B cell (primary cell): ENCODE results near the gene PBX1. TPM values are rescaled to one million over a fixed set of nuclear protein-coding genes. Genes with fewer than 3 reads are reported as not detected.

Experiments
- ATAC-seq: fragments of 200-7000 bp; cut with Tn5 transposase; one replicate; pipeline ENCODE4 v1.10.0; 2021; ENCODE audit warnings: low read depth, mild to moderate bottlenecking, moderate number of reproducible peaks, moderate library complexity
- CTCF ChIA-PET: fragments of 350-600 bp; sonication (Branson Sonifier 250); formaldehyde crosslinking; loops from one replicate; lab custom pipeline; 2021; ENCODE audit warnings: antibody characterized with exemption, inconsistent platforms; lab: Charles Lee
- POLR2A ChIA-PET: fragments of 350-600 bp; sonication (Branson Sonifier 250); formaldehyde crosslinking; loops from one replicate; lab custom pipeline; 2021; ENCODE audit warnings: antibody characterized with exemption; lab: Charles Lee
- DNase-seq: peaks from one replicate; pipeline ENCODE4 v3.0.0; 2013
- H2AFZ ChIP-seq: 2 replicates; pipeline ENCODE4 v1.6.1; 2012; ENCODE audit warnings: mild to moderate bottlenecking, low read depth, low read length; ENCODE audit not compliant: insufficient read depth, poor library complexity, severe bottlenecking
- H3K27ac ChIP-seq, 2 donors: 1 replicate in 1 of 2; 2 replicates in 1 of 2; pipeline ENCODE4 v1.5.1; 2012 to 2013; ENCODE audit warnings: low read length in 2 of 2, mild to moderate bottlenecking in 2 of 2, moderate library complexity in 1 of 2
- H3K27me3 ChIP-seq, 4 experiments: fragments of 200-600 bp in 1 of 4; sonication (generic) in 1 of 4; replicated peaks in 1 of 4; 1 replicate in 2 of 4; 2 replicates in 2 of 4; pipeline versions ENCODE4 v1.6.1 to v1.7.0; 2013 to 2016; ENCODE audit warnings: low read length in 3 of 4, mild to moderate bottlenecking in 2 of 4, mixed read lengths in 1 of 4, moderate library complexity in 1 of 4; ENCODE audit not compliant: insufficient read depth in 4 of 4, control insufficient read depth in 3 of 4; ENCODE audit errors: control extremely low read depth in 1 of 4
- H3K36me3 ChIP-seq, 2 experiments: replicated peaks in 1 of 2; 1 replicate in 1 of 2; 2 replicates in 1 of 2; pipeline versions ENCODE4 v1.6.1 to v1.7.1; 2013; ENCODE audit warnings: low read length in 1 of 2; ENCODE audit not compliant: insufficient read depth in 2 of 2, control insufficient read depth in 1 of 2; ENCODE audit errors: control extremely low read depth in 1 of 2, extremely low read depth in 1 of 2
- H3K4me1 ChIP-seq, 2 donors: fragments of 200-600 bp in 1 of 2; sonication (generic) in 1 of 2; 1 replicate in 1 of 2; 2 replicates in 1 of 2; pipeline versions ENCODE4 v1.5.1 to v1.6.1; 2013 to 2017; ENCODE audit warnings: low read length in 2 of 2; ENCODE audit not compliant: control insufficient read depth in 2 of 2, insufficient read depth in 2 of 2
- H3K4me2 ChIP-seq: replicated peaks from 2 replicates; pipeline ENCODE3; 2012; ENCODE audit warnings: mild to moderate bottlenecking, low read depth, low read length; ENCODE audit not compliant: poor library complexity, severe bottlenecking
- H3K4me3 ChIP-seq, 5 experiments: fragments of 200-600 bp in 1 of 5; sonication (generic) in 1 of 5; 1 replicate in 3 of 5; 2 replicates in 2 of 5; pipeline versions ENCODE4 v1.5.1 to v1.7.0; 2011 to 2016; ENCODE audit warnings: low read length in 4 of 5, mild to moderate bottlenecking in 4 of 5, low read depth in 2 of 5, control low read depth in 1 of 5, moderate library complexity in 1 of 5; ENCODE audit not compliant: insufficient read depth in 1 of 5; ENCODE audit errors: control extremely low read depth in 1 of 5, extremely low read depth in 1 of 5
- H3K79me2 ChIP-seq: fragments of 200-600 bp; sonication (generic); one replicate; pipeline ENCODE4 v1.6.0; 2016; ENCODE audit warnings: low read length; ENCODE audit not compliant: control insufficient read depth, insufficient read depth
- H3K9ac ChIP-seq: fragments of 200-600 bp; sonication (generic); 2 replicates; pipeline ENCODE4 v1.6.1; 2017; ENCODE audit warnings: mild to moderate bottlenecking, low read length, moderate library complexity
- H3K9me3 ChIP-seq, 3 donors: one replicate each; pipeline versions ENCODE4 v1.6.1 to v1.7.1; 2013; ENCODE audit warnings: low read length in 2 of 3; ENCODE audit not compliant: control insufficient read depth in 2 of 3, insufficient read depth in 1 of 3; ENCODE audit errors: control extremely low read depth in 1 of 3
- H4K20me1 ChIP-seq: 2 replicates; pipeline ENCODE4 v1.6.0; 2012; ENCODE audit warnings: mild to moderate bottlenecking, low read length; ENCODE audit not compliant: insufficient read depth, control insufficient read depth, poor library complexity, severe bottlenecking
- H3K27ac Mint-ChIP-seq: one replicate; pipeline ENCODE4 v1.8.0; 2021; ENCODE audit warnings: mixed read lengths
- H3K27me3 Mint-ChIP-seq: one replicate; pipeline ENCODE4 v1.8.0; 2021; ENCODE audit warnings: mixed read lengths
- H3K4me1 Mint-ChIP-seq: one replicate; pipeline ENCODE4 v1.8.0; 2021; ENCODE audit warnings: mixed read lengths
- H3K4me3 Mint-ChIP-seq: one replicate; pipeline ENCODE4 v1.8.0; 2021; ENCODE audit warnings: mixed read lengths
- H3K9me3 Mint-ChIP-seq: one replicate; pipeline ENCODE4 v1.8.0; 2022; ENCODE audit warnings: mixed read lengths; ENCODE audit not compliant: insufficient read depth
- CTCF ChIP-seq: fragments of 200-600 bp; IDR thresholded peaks from one replicate; pipeline ENCODE4 v1.8.0; 2022; ENCODE audit warnings: antibody characterized with exemption, mild to moderate bottlenecking
- EZH2 ChIP-seq: IDR thresholded peaks from 2 replicates; pipeline ENCODE4 v1.6.1; 2012; ENCODE audit warnings: borderline replicate concordance, low read depth, mild to moderate bottlenecking, moderate library complexity, low read length; ENCODE audit not compliant: insufficient read depth, poor library complexity, severe bottlenecking
- WGBS: methylation state at CpG from one replicate; pipeline ENCODE4 v1.1.5; 2013; ENCODE audit warnings: missing lambda C conversion rate; ENCODE audit not compliant: insufficient coverage; 5-methylcytosine and 5-hydroxymethylcytosine counted together
- intact Hi-C: fragments of 100-400 bp; cut with micrococcal nuclease; formaldehyde crosslinking; loops from one replicate; pipeline ENCODE4 v1.10.0; 2022
- polyA plus RNA-seq: library from polyadenylated mRNA; depleted of rRNA; stranded (reverse); fragments of >200 nt; gene quantifications from 2 replicates; pipeline ENCODE4 v1.2.3, GENCODE V29; 2012
- total RNA-seq, 2 donors: library from RNA; stranded (reverse); fragments of 120-200 nt in 1 of 2; gene quantifications; 1 replicate in 1 of 2; 2 replicates in 1 of 2; pipeline versions ENCODE4 v1.2.3 to v1.2.4, GENCODE V29; 2013 to 2022

Gene PBX1
- total and polyA plus RNA-seq, 2 donors (not counting 1 experiment from before 2014, with no cell fraction given), result 0.32 TPM; not detected in 1

DNA sequence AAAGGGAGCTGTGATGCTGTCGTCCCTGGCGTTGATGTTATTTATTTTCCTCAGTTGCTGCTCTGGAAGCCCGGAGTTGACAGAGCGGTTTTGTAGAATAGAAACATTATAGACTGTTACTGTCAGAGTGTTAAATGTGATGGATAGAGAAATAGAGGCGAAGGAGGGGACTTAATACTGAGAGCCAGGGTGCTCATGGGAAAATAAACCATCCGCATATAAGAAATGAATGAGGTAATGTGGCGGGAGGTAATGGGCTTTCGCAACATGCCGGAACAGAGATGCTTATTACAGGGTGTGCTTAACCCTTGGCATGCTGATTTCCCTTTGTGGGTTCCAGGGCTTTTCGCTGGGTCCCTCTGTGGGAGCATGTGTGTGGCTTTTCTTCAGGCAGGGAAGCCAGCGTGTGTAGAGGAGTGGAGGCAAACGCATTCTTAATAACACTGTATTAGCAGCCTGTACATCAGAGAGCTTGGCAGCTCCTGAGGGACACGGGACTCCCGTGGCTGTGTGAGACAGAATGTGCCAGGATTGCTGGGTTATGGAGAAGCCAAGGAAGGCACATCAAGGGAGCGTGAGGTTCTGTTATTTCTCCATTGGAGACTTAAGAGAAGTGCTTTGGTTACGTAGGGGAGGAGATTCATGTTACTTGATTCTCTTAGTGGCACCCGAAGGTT is 141.0 kb downstream of the PBX1 start:
- Histone ChIP-seq H3K9me3 (no peaks in the 10 kb centered on the region), H3K4me1 (no peaks in the 10 kb centered on the region), H3K27ac (no peak overlapping the region), H3K79me2 (no peaks in the 10 kb centered on the region), H3K4me2 (no peak overlapping the region), H3K36me3 (no peaks in the 10 kb centered on the region), H2AFZ (no peak overlapping the region), H3K27me3 (no peaks in the 10 kb centered on the region), H3K4me3 (no peak overlapping the region), H3K9ac (no peak overlapping the region), H4K20me1 (no peaks in the 10 kb centered on the region)
- H3K9me3 Mint-ChIP-seq, result no peaks in the 10 kb centered on the region
- ChIA-PET POLR2A (no interaction called here), CTCF (no interaction called here)
- H3K27me3 Mint-ChIP-seq, result no peaks in the 10 kb centered on the region
- DNase-seq, result no peak
- ATAC-seq, result no peak
- no peak overlapping the region for H3K27ac Mint-ChIP-seq
- intact Hi-C loops, result no loop called here
- WGBS, result 92% methylated on average over 13 of the region's 17 CpGs
- TF ChIP-seq CTCF (no peak), EZH2 (no peak)
- H3K4me1 Mint-ChIP-seq, result no peaks in the 10 kb centered on the region
- no peak overlapping the region for H3K4me3 Mint-ChIP-seq

- H3K27ac ChIP-seq, result no peak overlapping the region
- H3K4me3 Mint-ChIP-seq, result no peak overlapping the region
- H4K20me1 ChIP-seq, result no peaks in the 10 kb centered on the region
- no peak overlapping the region for H3K9ac ChIP-seq
- WGBS, result no CpG with 5 or more reads among the region's 2 CpGs
- CTCF ChIA-PET, result no interaction called here
- H3K9me3 Mint-ChIP-seq, result no peaks in the 10 kb centered on the region
- intact Hi-C loops, result no loop called here
- POLR2A ChIA-PET, result no interaction called here
- no peak overlapping the region for H3K4me2 ChIP-seq
- no peak overlapping the region for H3K4me3 ChIP-seq
- DNase-seq (no peak), ATAC-seq (no peak)
- no peaks in the 10 kb centered on the region for H3K27me3 ChIP-seq
- no peak overlapping the region for H2AFZ ChIP-seq
- no peak overlapping the region for H3K27ac Mint-ChIP-seq
- no peaks in the 10 kb centered on the region for H3K9me3 ChIP-seq
- TF ChIP-seq CTCF, result no peak
- no peak for TF ChIP-seq EZH2
- H3K27me3 Mint-ChIP-seq, result no peaks in the 10 kb centered on the region
- no peaks in the 10 kb centered on the region for H3K79me2 ChIP-seq
- H3K4me1 ChIP-seq, result no peaks in the 10 kb centered on the region
- no peaks in the 10 kb centered on the region for H3K4me1 Mint-ChIP-seq
- no peaks in the 10 kb centered on the region for H3K36me3 ChIP-seq
Observed at GRCh38 chr1:164700683-164701082, 141.7 kb downstream of the PBX1 start.
